Measurements from ENCODE around the gene DNAAF5. TPM values are rescaled to one million over a fixed set of nuclear protein-coding genes. Genes with fewer than 3 reads are reported as not detected.

DNAAF5 gene
- total and polyA plus RNA-seq, 9 of the 15 experiments (the other 6 are each of a cell fraction or from before 2014, with no cell fraction given), result 3.1 to 69.7 (median 19.1) TPM

DNA sequence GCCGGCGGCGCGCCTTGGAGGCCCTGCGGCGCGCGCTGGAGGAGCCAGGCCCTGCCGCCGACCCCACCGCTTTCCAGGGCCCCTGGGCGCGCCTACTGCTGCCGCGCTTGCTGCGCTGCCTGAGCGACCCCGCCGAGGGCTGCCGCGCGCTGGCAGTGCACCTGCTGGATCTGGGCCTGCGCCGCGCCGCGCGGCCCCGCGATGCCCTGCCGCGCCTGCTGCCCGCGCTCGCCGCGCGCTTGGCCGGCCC, 280 bp downstream of the DNAAF5 start:
- Histone ChIP-seq H3K9me1 (ENCODE audit: control insufficient read depth, insufficient read depth, low read length) (no peaks in the 10 kb centered on the region), H2AFZ (ENCODE audit: low read depth, low read length) (peak overlapping the region; percentile 58; the same call in 1 of the 2 replicates), H3K9me3 (replicated peaks; ENCODE audit: control insufficient read depth, insufficient read depth, low read depth, low read length) (peaks cover 23% of the 10 kb centered on the region), H3K36me3 (ENCODE audit: control insufficient read depth, insufficient read depth, low read length) (peaks cover 62% of the 10 kb centered on the region), H3K27me3 (ENCODE audit: control insufficient read depth in 2 of 2, insufficient read depth in 2 of 2, low read length in 2 of 2) (no peaks in the 10 kb centered on the region), H3K9ac (ENCODE audit: insufficient read depth in 1 of 2, low read depth in 2 of 2, low read length in 2 of 2) (peak overlapping the region; percentile 84 to 89; a peak in 3 of 4 replicates), H3K79me2 (ENCODE audit: control insufficient read depth, insufficient read depth, low read length) (peaks cover 76% of the 10 kb centered on the region), H3K27ac (ENCODE audit: extremely low read depth, low read depth, low read length) (peak overlapping the region; percentile 86), H3K4me2 (ENCODE audit: insufficient read depth, low read length) (peak overlapping the region; percentile 85; the same call in 1 of the 2 replicates), H4K20me1 (replicated peaks; ENCODE audit: control insufficient read depth, insufficient read depth, low read length) (0 out of 2 replicates have a peak, but pooled peaks cover 4% of the 10 kb centered on the region), H3K4me3 (peak overlapping the region; percentile 86), H3K4me1 (replicated peaks in 1 of 2; ENCODE audit: control insufficient read depth in 2 of 2, insufficient read depth in 2 of 2, low read length in 2 of 2) (peaks cover 23 to 43% of the 10 kb centered on the region in 2 experiments; a peak in 4 of 5 replicates)
- CTCF ChIA-PET (ENCODE audit: low intra/inter-chr PET ratio), result no interaction called here
- ATAC-seq (peak; percentile 2; the same call in 2 of the 3 replicates), DNase-seq (ENCODE audit: extremely low read depth in 1 of 4, low spot score in 3 of 4) (no peak), FAIRE-seq (no peak)
- BruUV-seq (replicated peaks), result no TSS peak
- POLR2A ChIA-PET, result interaction anchor here (0.5 kb wide), 1 partner anchor 84 kb away, joined by 4 read pairs; no protein-coding TSS in a partner anchor
- in situ Hi-C loops (cut with MboI), result no loop called here
- intact Hi-C loops (cut with micrococcal nuclease), result loop anchor here (5.0 kb wide), 1 partner anchor 146 kb away; no protein-coding TSS in a partner anchor
- WGBS (ENCODE audit: insufficient coverage, low coverage, missing lambda C conversion rate), result 0% methylated on average over 10 of the region's 39 CpGs
- TF ChIP-seq CHD1 (IDR thresholded peaks at IDR 0.05; ENCODE audit: low read length) (peak; percentile 30), TAL1 (IDR thresholded peaks at IDR 0.05) (no peak), SIN3A (IDR thresholded peaks at IDR 0.05; ENCODE audit: borderline replicate concordance in 2 of 2, control insufficient read depth in 1 of 2, low read depth in 2 of 2, low read length in 2 of 2) (peak in 1 of 2 experiments; percentile 47; a peak in 1 of 4 replicates), RBBP5 (IDR thresholded peaks at IDR 0.05; ENCODE audit: borderline replicate concordance, insufficient read depth, low read length, poor library complexity, severe bottlenecking) (peak; percentile 89), TAF9B (IDR thresholded peaks at IDR 0.05; ENCODE audit: partially characterized antibody) (no peak), ZBTB26 (CRISPR knock-in tag; IDR thresholded peaks at IDR 0.05) (no peak), FOXJ3 (CRISPR knock-in tag; IDR thresholded peaks at IDR 0.05) (no peak), HMGXB4 (CRISPR knock-in tag; IDR thresholded peaks at IDR 0.05) (no peak), ZZZ3 (IDR thresholded peaks at IDR 0.05) (no peak), SIN3B (IDR thresholded peaks at IDR 0.05; ENCODE audit: low read depth) (0 out of 2 replicates have a peak, but pooled peaks have one; percentile 1), TSHZ1 (CRISPR knock-in tag; IDR thresholded peaks at IDR 0.05) (no peak), BRD4 (IDR thresholded peaks at IDR 0.05) (no peak), PTTG1 (tag; IDR thresholded peaks at IDR 0.05; ENCODE audit: low read depth) (no peak), MAFG (tag; conservative IDR thresholded peaks at IDR 0.05) (no peak), SREBF1 (IDR thresholded peaks at IDR 0.05; ENCODE audit: borderline replicate concordance, low read depth, low read length) (no peak)
- TF ChIP-seq, protein P1, sequence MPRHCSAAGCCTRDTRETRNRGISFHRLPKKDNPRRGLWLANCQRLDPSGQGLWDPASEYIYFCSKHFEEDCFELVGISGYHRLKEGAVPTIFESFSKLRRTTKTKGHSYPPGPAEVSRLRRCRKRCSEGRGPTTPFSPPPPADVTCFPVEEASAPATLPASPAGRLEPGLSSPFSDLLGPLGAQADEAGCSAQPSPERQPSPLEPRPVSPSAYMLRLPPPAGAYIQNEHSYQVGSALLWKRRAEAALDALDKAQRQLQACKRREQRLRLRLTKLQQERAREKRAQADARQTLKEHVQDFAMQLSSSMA (CRISPR knock-in tag; IDR thresholded peaks at IDR 0.05), result no peak

Measured in K562 (cell line).